PC-9 (cell line): ENCODE data around the gene FBXO2. TPM values are rescaled to one million over a fixed set of nuclear protein-coding genes. Genes with fewer than 3 reads are reported as not detected.

Experiments
- BruUV-seq: library from RNA; stranded (reverse); fragments of 400-500 nt; replicated peaks from 2 replicates; lab custom pipeline; 2021; lab: Mats Ljungman, UMichigan
- CTCF ChIA-PET: fragments of 300-600 bp; sonication (Branson Sonifier 250); formaldehyde crosslinking; loops from one replicate; lab custom pipeline; 2022; ENCODE audit warnings: antibody characterized with exemption; lab: Charles Lee
- POLR2A ChIA-PET: fragments of 300-600 bp; sonication (Branson Sonifier 250); formaldehyde crosslinking; loops from one replicate; lab custom pipeline; 2022; ENCODE audit warnings: antibody characterized with exemption; ENCODE audit not compliant: unreplicated experiment; lab: Charles Lee
- DNase-seq, 2 experiments: peaks; one replicate each; pipeline versions ENCODE4 v3.0.0 to v3.0.0-alpha.2; 2015 to 2022; ENCODE audit warnings: mixed read lengths in 1 of 2
- H2AFZ ChIP-seq: fragments of 200-600 bp; sonication (generic); 2 replicates; pipeline ENCODE4 v1.8.1; 2017; ENCODE audit warnings: antibody characterized with exemption
- H3F3A ChIP-seq: fragments of 200-600 bp; sonication (generic); 2 replicates; pipeline ENCODE4 v1.8.1; 2017; ENCODE audit warnings: antibody characterized with exemption, mild to moderate bottlenecking, low read depth; ENCODE audit not compliant: insufficient read depth
- H3K27ac ChIP-seq: fragments of 200-600 bp; sonication (generic); 2 replicates; pipeline ENCODE4 v1.6.1; 2016; ENCODE audit warnings: mixed run types
- H3K27me3 ChIP-seq: fragments of 200-600 bp; sonication (generic); 2 replicates; pipeline ENCODE4 v1.6.1; 2016; ENCODE audit warnings: low read depth, mixed run types; ENCODE audit not compliant: insufficient read depth
- H3K36me3 ChIP-seq: fragments of 200-600 bp; sonication (generic); 2 replicates; pipeline ENCODE4 v1.6.1; 2016; ENCODE audit warnings: low read depth, mixed run types
- H3K4me1 ChIP-seq: fragments of 200-600 bp; sonication (generic); replicated peaks from 2 replicates; pipeline ENCODE4 v1.6.1; 2016; ENCODE audit warnings: mixed run types; ENCODE audit not compliant: insufficient read depth
- H3K4me2 ChIP-seq: fragments of 200-600 bp; sonication (generic); 2 replicates; pipeline ENCODE4 v1.6.1; 2017; ENCODE audit warnings: mixed run types
- H3K4me3 ChIP-seq: fragments of 200-600 bp; sonication (generic); 2 replicates; pipeline ENCODE4 v1.6.1; 2016; ENCODE audit warnings: mixed run types
- H3K79me2 ChIP-seq: fragments of 200-600 bp; sonication (generic); 2 replicates; pipeline ENCODE4 v1.6.1; 2017; ENCODE audit warnings: low read depth, mixed run types
- H3K9me2 ChIP-seq: fragments of 200-600 bp; sonication (generic); 2 replicates; pipeline ENCODE4 v1.8.1; 2017; ENCODE audit warnings: mild to moderate bottlenecking; ENCODE audit not compliant: insufficient read depth
- H3K9me3 ChIP-seq: fragments of 200-600 bp; sonication (generic); 2 replicates; pipeline ENCODE4 v1.8.1; 2016; ENCODE audit warnings: low read depth; ENCODE audit not compliant: insufficient read depth
- H4K20me1 ChIP-seq: fragments of 200-600 bp; sonication (generic); 2 replicates; pipeline ENCODE4 v1.8.1; 2017; ENCODE audit not compliant: insufficient read depth
- EZH2 ChIP-seq: fragments of 200-600 bp; sonication (generic); IDR thresholded peaks from 2 replicates; pipeline ENCODE4 v1.8.0; 2017; ENCODE audit warnings: antibody characterized with exemption, low read depth
- intact Hi-C: fragments of 100-400 bp; cut with micrococcal nuclease; formaldehyde crosslinking; loops from one replicate; pipeline ENCODE4 v1.10.0; 2022; ENCODE audit not compliant: unreplicated experiment
- total RNA-seq: library from RNA; stranded (reverse); gene quantifications from 2 replicates; pipeline ENCODE4 v1.2.3, GENCODE V29; 2021
- TF ChIP-seq, protein P1 (sequence below): fragments of 200-600 bp; sonication (generic); conservative IDR thresholded peaks from 2 replicates; pipeline ENCODE4 v1.6.1; 2017; ENCODE audit warnings: mixed run types, antibody characterized with exemption, mild to moderate bottlenecking, moderate library complexity

Gene FBXO2
- total RNA-seq, 1 experiment from 2014 or later, result 40.3 TPM

DNA sequence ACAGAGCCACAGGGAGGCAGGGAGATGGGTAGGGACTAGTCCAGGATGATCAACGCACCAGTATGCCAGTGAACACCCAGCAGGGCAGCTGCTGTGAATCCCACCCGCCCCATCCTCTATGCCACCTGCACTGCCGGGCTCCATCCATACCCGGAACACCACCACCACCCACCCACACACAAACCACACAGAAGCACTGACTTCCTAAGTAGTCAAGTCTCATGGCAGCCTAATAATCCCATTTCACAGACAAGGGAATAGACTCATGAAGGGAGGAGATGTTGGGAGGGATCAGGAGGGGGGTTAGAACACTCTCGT is 43.6 kb upstream of the FBXO2 start:
- Histone ChIP-seq H3K79me2 (no peaks in the 10 kb centered on the region), H3K4me3 (no peak overlapping the region), H3K9me2 (no peaks in the 10 kb centered on the region), H3K4me2 (no peak overlapping the region), H2AFZ (no peak overlapping the region), H3K9me3 (no peaks in the 10 kb centered on the region), H3K27me3 (peaks cover 7% of the 10 kb centered on the region), H3F3A (no peaks in the 10 kb centered on the region), H3K4me1 (peaks cover 8% of the 10 kb centered on the region; the same call in 1 of the 2 replicates), H3K36me3 (no peaks in the 10 kb centered on the region), H3K27ac (no peak overlapping the region), H4K20me1 (no peaks in the 10 kb centered on the region)
- no peak for DNase-seq
- ChIA-PET POLR2A (no interaction called here), CTCF (no interaction called here)
- TF ChIP-seq EZH2, result no peak
- TF ChIP-seq, protein P1, sequence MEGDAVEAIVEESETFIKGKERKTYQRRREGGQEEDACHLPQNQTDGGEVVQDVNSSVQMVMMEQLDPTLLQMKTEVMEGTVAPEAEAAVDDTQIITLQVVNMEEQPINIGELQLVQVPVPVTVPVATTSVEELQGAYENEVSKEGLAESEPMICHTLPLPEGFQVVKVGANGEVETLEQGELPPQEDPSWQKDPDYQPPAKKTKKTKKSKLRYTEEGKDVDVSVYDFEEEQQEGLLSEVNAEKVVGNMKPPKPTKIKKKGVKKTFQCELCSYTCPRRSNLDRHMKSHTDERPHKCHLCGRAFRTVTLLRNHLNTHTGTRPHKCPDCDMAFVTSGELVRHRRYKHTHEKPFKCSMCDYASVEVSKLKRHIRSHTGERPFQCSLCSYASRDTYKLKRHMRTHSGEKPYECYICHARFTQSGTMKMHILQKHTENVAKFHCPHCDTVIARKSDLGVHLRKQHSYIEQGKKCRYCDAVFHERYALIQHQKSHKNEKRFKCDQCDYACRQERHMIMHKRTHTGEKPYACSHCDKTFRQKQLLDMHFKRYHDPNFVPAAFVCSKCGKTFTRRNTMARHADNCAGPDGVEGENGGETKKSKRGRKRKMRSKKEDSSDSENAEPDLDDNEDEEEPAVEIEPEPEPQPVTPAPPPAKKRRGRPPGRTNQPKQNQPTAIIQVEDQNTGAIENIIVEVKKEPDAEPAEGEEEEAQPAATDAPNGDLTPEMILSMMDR, result no peak
- intact Hi-C loops, result no loop called here
- BruUV-seq, result no TSS peak

- H3K4me3 ChIP-seq, result no peak overlapping the region
- no peaks in the 10 kb centered on the region for H3K36me3 ChIP-seq
- H3K9me2 ChIP-seq, result no peaks in the 10 kb centered on the region
- peaks cover 4% of the 10 kb centered on the region; the same call in 1 of the 2 replicates for H3K27me3 ChIP-seq
- no peaks in the 10 kb centered on the region for H3K79me2 ChIP-seq
- TF ChIP-seq, protein P1, result no peak
- TF ChIP-seq EZH2, result no peak
- intact Hi-C loops, result no loop called here
- ChIA-PET POLR2A (interaction anchor here (0.6 kb wide), 1 partner anchor 363 kb away, joined by 6 read pairs; no protein-coding TSS in a partner anchor), CTCF (no interaction called here)
- H3K4me2 ChIP-seq, result no peak overlapping the region
- no peaks in the 10 kb centered on the region for H3F3A ChIP-seq
- no peaks in the 10 kb centered on the region for H3K9me3 ChIP-seq
- peaks cover 11% of the 10 kb centered on the region; the same call in 1 of the 2 replicates for H3K4me1 ChIP-seq
- no peak overlapping the region for H3K27ac ChIP-seq
- DNase-seq, result no peak
- no peaks in the 10 kb centered on the region for H4K20me1 ChIP-seq
- no TSS peak for BruUV-seq
- no peak overlapping the region for H2AFZ ChIP-seq
Observed at GRCh38 chr1:11697188-11697892, 43.1 kb upstream of the FBXO2 start.

- no TSS peak for BruUV-seq
- CTCF ChIA-PET, result interaction anchor here (0.7 kb wide), 1 partner anchor 21 kb away, joined by 3 read pairs; no protein-coding TSS in a partner anchor
- TF ChIP-seq, protein P1, result no peak
- no peak for TF ChIP-seq EZH2
- no peak overlapping the region for H3K4me3 ChIP-seq
- H3K27me3 ChIP-seq, result peaks cover 4% of the 10 kb centered on the region; the same call in 1 of the 2 replicates
- no peaks in the 10 kb centered on the region for H3K9me2 ChIP-seq
- no peaks in the 10 kb centered on the region for H4K20me1 ChIP-seq
- H3K4me1 ChIP-seq, result peaks cover 11% of the 10 kb centered on the region; the same call in 1 of the 2 replicates
- H2AFZ ChIP-seq, result no peak overlapping the region
- no peaks in the 10 kb centered on the region for H3K36me3 ChIP-seq
- no peak overlapping the region for H3K27ac ChIP-seq
- H3K79me2 ChIP-seq, result no peaks in the 10 kb centered on the region
- no peaks in the 10 kb centered on the region for H3K9me3 ChIP-seq
- no peak overlapping the region for H3K4me2 ChIP-seq
- DNase-seq, result no peak
- H3F3A ChIP-seq, result no peaks in the 10 kb centered on the region
- intact Hi-C loops, result no loop called here
- POLR2A ChIA-PET, result no interaction called here
Observed at GRCh38 chr1:11695861-11696260, 41.6 kb upstream of the FBXO2 start.
